Measurements from ENCODE around the gene CYP27A1. TPM values are rescaled to one million over a fixed set of nuclear protein-coding genes. Genes with fewer than 3 reads are reported as not detected.

The CYP27A1 gene
- total and polyA plus RNA-seq, 2 of the 8 experiments (the other 6 are each of a cell fraction or from before 2014, with no cell fraction given) = 5.4 to 14.7 TPM

DNA sequence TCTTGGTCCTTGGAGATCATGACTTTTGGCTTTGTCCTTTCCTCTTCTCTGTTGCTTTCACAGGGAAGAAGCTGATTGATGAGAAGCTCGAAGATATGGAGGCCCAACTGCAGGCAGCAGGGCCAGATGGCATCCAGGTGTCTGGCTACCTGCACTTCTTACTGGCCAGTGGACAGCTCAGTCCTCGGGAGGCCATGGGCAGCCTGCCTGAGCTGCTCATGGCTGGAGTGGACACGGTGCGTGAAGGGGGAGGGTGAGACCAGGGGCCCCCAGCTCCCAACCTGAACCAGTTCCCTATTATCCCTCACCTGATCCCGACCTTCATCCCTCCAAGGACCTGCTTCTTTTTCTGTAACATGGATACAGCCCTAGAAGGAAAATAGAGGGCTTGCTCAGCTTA, 30.9 kb downstream of the CYP27A1 start:
- no peak overlapping the region for H2BK5ac ChIP-seq (ENCODE audit: low read depth, low read length)
- H3K9me3 ChIP-seq (ENCODE audit: insufficient read depth in 2 of 2, low read depth in 1 of 2, low read length in 1 of 2) = no peaks in the 10 kb centered on the region
- no peaks in the 10 kb centered on the region for H3K79me2 ChIP-seq (ENCODE audit: control insufficient read depth in 1 of 2, insufficient read depth in 2 of 2, low read length in 2 of 2)
- no peak overlapping the region for H3K27ac ChIP-seq (ENCODE audit: low read depth, low read length)
- H2AK5ac ChIP-seq (ENCODE audit: low read depth, low read length) = no peak overlapping the region
- TF ChIP-seq HDAC6 (IDR thresholded peaks at IDR 0.05; ENCODE audit: low read depth, low read length) = no peak
- no peak for TF ChIP-seq EP300 (IDR thresholded peaks at IDR 0.05; ENCODE audit: borderline replicate concordance in 1 of 2, low read depth in 2 of 2, low read length in 2 of 2)
- TF ChIP-seq KDM1A (IDR thresholded peaks at IDR 0.05; ENCODE audit: borderline replicate concordance, low read length) = no peak
- no peak for TF ChIP-seq CEBPB (IDR thresholded peaks at IDR 0.05; ENCODE audit: low read depth, low read length)
- TF ChIP-seq MAX (IDR thresholded peaks at IDR 0.05) = no peak
- TF ChIP-seq CHD2 (IDR thresholded peaks at IDR 0.05; ENCODE audit: low read length) = no peak
- no peak for TF ChIP-seq RBBP5 (IDR thresholded peaks at IDR 0.05; ENCODE audit: borderline replicate concordance, low read depth, low read length)
- TF ChIP-seq CBX5 (IDR thresholded peaks at IDR 0.05; ENCODE audit: low read depth, low read length) = no peak
- no peak for TF ChIP-seq RAD21 (IDR thresholded peaks at IDR 0.05 in 1 of 2, conservative IDR thresholded peaks at IDR 0.05 in 1 of 2; ENCODE audit: low read depth in 2 of 2, low read length in 2 of 2)
- TF ChIP-seq JUN (IDR thresholded peaks at IDR 0.05; ENCODE audit: low read depth, low read length) = no peak
- TF ChIP-seq SIRT6 (IDR thresholded peaks at IDR 0.05; ENCODE audit: low read length) = no peak
- no peak for TF ChIP-seq SUZ12 (IDR thresholded peaks at IDR 0.05; ENCODE audit: low read length)
- TF ChIP-seq RXRA (IDR thresholded peaks at IDR 0.05; ENCODE audit: insufficient read depth, low read depth, low read length) = no peak
- H2AFZ ChIP-seq (ENCODE audit: low read length) = no peak overlapping the region
- H3K23me2 ChIP-seq (ENCODE audit: low read depth, low read length) = no peaks in the 10 kb centered on the region
- no peak overlapping the region for H3K23ac ChIP-seq (ENCODE audit: insufficient read length)
- no peaks in the 10 kb centered on the region for H3K27me3 ChIP-seq (replicated peaks in 1 of 4; ENCODE audit: control insufficient read depth in 3 of 4, extremely low read depth in 1 of 4, insufficient read depth in 3 of 4, low read length in 3 of 4)
- no peaks in the 10 kb centered on the region for H3K4me1 ChIP-seq (replicated peaks in 1 of 4; ENCODE audit: control insufficient read depth in 3 of 4, insufficient read depth in 4 of 4, low read length in 3 of 4)
- H3K14ac ChIP-seq (ENCODE audit: insufficient read length) = no peak overlapping the region
- no peak overlapping the region for H2BK12ac ChIP-seq (ENCODE audit: low read depth, low read length)
- no peak overlapping the region for H3K56ac ChIP-seq (replicated peaks; ENCODE audit: insufficient read length, low read depth, low read length)
- 89% methylated on average over 5 of the region's 5 CpGs; no CpG with 5 or more reads in 1 of the 2 experiments for WGBS, 2 experiments (ENCODE audit: extremely low coverage in 1 of 2, insufficient coverage in 1 of 2, insufficient read length in 1 of 2, insufficient replicate concordance in 2 of 2, low coverage in 1 of 2, low lambda C conversion rate in 2 of 2, missing lambda C conversion rate in 1 of 2)
- H2BK20ac ChIP-seq (ENCODE audit: low read length) = no peak overlapping the region
- no peak overlapping the region for H2BK15ac ChIP-seq (ENCODE audit: low read length)
- DNase-seq (ENCODE audit: low read depth in 1 of 2, low spot score in 2 of 2) = no peak
- no peaks in the 10 kb centered on the region for H4K20me1 ChIP-seq (replicated peaks in 1 of 2; ENCODE audit: control insufficient read depth in 1 of 2, insufficient read depth in 2 of 2, low read length in 2 of 2)
- H3K9ac ChIP-seq (replicated peaks in 1 of 4; ENCODE audit: extremely low read depth in 1 of 4, low read depth in 3 of 4, low read length in 3 of 4) = no peak overlapping the region
- no peak overlapping the region for H3K18ac ChIP-seq (ENCODE audit: extremely low read depth, low read length)
- no peak overlapping the region for H3K4ac ChIP-seq (replicated peaks; ENCODE audit: insufficient read length, low read depth, low read length)
- H3K4me3 ChIP-seq (ENCODE audit: extremely low read depth in 1 of 4, insufficient read depth in 2 of 4, low read depth in 3 of 4, low read length in 4 of 4) = no peak overlapping the region
- no peak overlapping the region for H4K91ac ChIP-seq (replicated peaks; ENCODE audit: insufficient read length, low read length)
- no peak overlapping the region for H4K8ac ChIP-seq (ENCODE audit: extremely low read depth, insufficient read depth, low read length)
- H2BK120ac ChIP-seq (replicated peaks; ENCODE audit: low read depth, low read length) = no peak overlapping the region
- H3K36me3 ChIP-seq (ENCODE audit: control insufficient read depth in 2 of 4, insufficient read depth in 4 of 4, low read length in 3 of 4) = no peaks in the 10 kb centered on the region
- FAIRE-seq = no peak
- no peak overlapping the region for H4K5ac ChIP-seq (ENCODE audit: insufficient read length, low read depth, low read length)
- no peak overlapping the region for H3K4me2 ChIP-seq (ENCODE audit: insufficient read depth in 1 of 2, low read depth in 2 of 2, low read length in 2 of 2)
- no peaks in the 10 kb centered on the region for H3K79me1 ChIP-seq (ENCODE audit: low read depth, low read length)
- POLR2A ChIA-PET (ENCODE audit: partially characterized antibody) = no interaction called here
- CTCF ChIA-PET (ENCODE audit: partially characterized antibody) = interaction anchor here (1.2 to 1.6 kb wide), 2 partner anchors 51 to 56 kb away, joined by 5 read pairs; no protein-coding TSS in a partner anchor
